A673 (cell line): ENCODE results near the gene STPG2. TPM values are rescaled to one million over a fixed set of nuclear protein-coding genes. Genes with fewer than 3 reads are reported as not detected.

Experiments used
- BruUV-seq: library from RNA; stranded (reverse); fragments of 400-500 nt; replicated peaks from 2 replicates; lab custom pipeline; 2021; lab: Mats Ljungman, UMichigan
- CTCF ChIA-PET: fragments of 300-600 bp; sonication (Branson Sonifier 250); formaldehyde crosslinking; loops from one replicate; lab custom pipeline; 2022; ENCODE audit warnings: antibody characterized with exemption; lab: Charles Lee
- POLR2A ChIA-PET: fragments of 300-600 bp; sonication (Branson Sonifier 250); formaldehyde crosslinking; loops from one replicate; lab custom pipeline; 2022; ENCODE audit warnings: antibody characterized with exemption; ENCODE audit not compliant: low non-redundant PET; lab: Charles Lee
- DNase-seq: peaks from one replicate; pipeline ENCODE4 v3.0.0-alpha.2; 2015; ENCODE audit warnings: low spot score
- H3K27ac ChIP-seq: fragments of 200-600 bp; sonication (generic); 2 replicates; pipeline ENCODE4 v1.5.1; 2016; ENCODE audit warnings: mixed run types, low read depth, mild to moderate bottlenecking, mixed read lengths, antibody characterized with exemption, low read length; ENCODE audit not compliant: poor library complexity, severe bottlenecking
- H3K27me3 ChIP-seq: fragments of 200-600 bp; sonication (generic); replicated peaks from 2 replicates; pipeline ENCODE4 v1.6.1; 2017; ENCODE audit warnings: mixed run types, low read depth, mild to moderate bottlenecking, mixed read lengths, antibody characterized with exemption, low read length; ENCODE audit not compliant: insufficient read depth, poor library complexity
- H3K36me3 ChIP-seq: fragments of 200-600 bp; sonication (generic); 2 replicates; pipeline ENCODE4 v1.6.1; 2016; ENCODE audit warnings: mixed run types, mild to moderate bottlenecking, mixed read lengths, antibody characterized with exemption, low read length; ENCODE audit not compliant: insufficient read depth, poor library complexity, severe bottlenecking
- H3K4me1 ChIP-seq: fragments of 200-600 bp; sonication (generic); 2 replicates; pipeline ENCODE4 v1.6.1; 2017; ENCODE audit warnings: mixed run types, mild to moderate bottlenecking, mixed read lengths, antibody characterized with exemption, low read length; ENCODE audit not compliant: insufficient read depth, poor library complexity, severe bottlenecking
- H3K4me3 ChIP-seq: fragments of 200-600 bp; sonication (generic); 2 replicates; pipeline ENCODE4 v1.5.1; 2016; ENCODE audit warnings: low read depth, mixed run types, mild to moderate bottlenecking, mixed read lengths, low read length; ENCODE audit not compliant: poor library complexity, severe bottlenecking
- H3K9me3 ChIP-seq: fragments of 200-600 bp; sonication (generic); 2 replicates; pipeline ENCODE4 v1.6.1; 2016; ENCODE audit warnings: mixed run types, low read depth, mild to moderate bottlenecking, mixed read lengths, antibody characterized with exemption, low read length; ENCODE audit not compliant: poor library complexity, severe bottlenecking
- EZH2 ChIP-seq: fragments of 200-600 bp; sonication (generic); IDR thresholded peaks from 2 replicates; pipeline ENCODE4 v1.6.1; 2017; ENCODE audit warnings: borderline replicate concordance, low read depth, mild to moderate bottlenecking, mixed read lengths, antibody characterized with exemption, low read length; ENCODE audit not compliant: poor library complexity, severe bottlenecking
- intact Hi-C: fragments of 100-400 bp; cut with micrococcal nuclease; formaldehyde crosslinking; loops from one replicate; pipeline ENCODE4 v1.10.0; 2022; ENCODE audit not compliant: unreplicated experiment
- total RNA-seq: library from RNA; stranded (reverse); gene quantifications from 2 replicates; pipeline ENCODE4 v1.2.3, GENCODE V29; 2021
- TF ChIP-seq, protein P1 (sequence below): fragments of 300-800, 200-600 bp; sonication (generic); conservative IDR thresholded peaks from 2 replicates; pipeline ENCODE4 v1.5.1; 2017; ENCODE audit warnings: low read depth, mild to moderate bottlenecking, antibody characterized with exemption, low read length, moderate library complexity, mixed read lengths

STPG2 gene
- total RNA-seq, 1 experiment from 2014 or later, result not detected

DNA sequence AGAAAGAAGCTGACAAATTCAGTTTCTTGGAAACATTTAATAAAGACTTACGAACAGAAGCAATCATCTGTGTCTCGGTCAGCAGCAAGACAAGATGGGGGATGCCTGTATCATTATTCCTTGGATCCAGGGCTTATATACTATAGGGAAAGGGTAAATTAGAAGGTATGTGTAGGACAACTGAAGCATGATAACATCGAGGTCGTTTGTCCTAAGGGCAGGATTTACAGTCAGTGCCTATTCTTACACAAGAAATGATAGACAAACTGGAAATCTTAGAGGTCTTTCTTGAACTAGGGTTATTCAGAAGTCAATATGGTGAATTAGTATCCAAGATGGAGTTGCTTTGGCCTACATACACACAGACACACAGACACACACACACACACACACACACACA, 553.0 kb downstream of the STPG2 start:
- no peaks in the 10 kb centered on the region for H3K27me3 ChIP-seq
- no peak overlapping the region for H3K4me3 ChIP-seq
- no peak overlapping the region for H3K27ac ChIP-seq
- DNase-seq, result no peak
- no TSS peak for BruUV-seq
- TF ChIP-seq EZH2, result no peak
- TF ChIP-seq, protein P1, sequence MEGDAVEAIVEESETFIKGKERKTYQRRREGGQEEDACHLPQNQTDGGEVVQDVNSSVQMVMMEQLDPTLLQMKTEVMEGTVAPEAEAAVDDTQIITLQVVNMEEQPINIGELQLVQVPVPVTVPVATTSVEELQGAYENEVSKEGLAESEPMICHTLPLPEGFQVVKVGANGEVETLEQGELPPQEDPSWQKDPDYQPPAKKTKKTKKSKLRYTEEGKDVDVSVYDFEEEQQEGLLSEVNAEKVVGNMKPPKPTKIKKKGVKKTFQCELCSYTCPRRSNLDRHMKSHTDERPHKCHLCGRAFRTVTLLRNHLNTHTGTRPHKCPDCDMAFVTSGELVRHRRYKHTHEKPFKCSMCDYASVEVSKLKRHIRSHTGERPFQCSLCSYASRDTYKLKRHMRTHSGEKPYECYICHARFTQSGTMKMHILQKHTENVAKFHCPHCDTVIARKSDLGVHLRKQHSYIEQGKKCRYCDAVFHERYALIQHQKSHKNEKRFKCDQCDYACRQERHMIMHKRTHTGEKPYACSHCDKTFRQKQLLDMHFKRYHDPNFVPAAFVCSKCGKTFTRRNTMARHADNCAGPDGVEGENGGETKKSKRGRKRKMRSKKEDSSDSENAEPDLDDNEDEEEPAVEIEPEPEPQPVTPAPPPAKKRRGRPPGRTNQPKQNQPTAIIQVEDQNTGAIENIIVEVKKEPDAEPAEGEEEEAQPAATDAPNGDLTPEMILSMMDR, result no peak
- no peaks in the 10 kb centered on the region for H3K36me3 ChIP-seq
- ChIA-PET CTCF (no interaction called here), POLR2A (no interaction called here)
- peaks cover 13% of the 10 kb centered on the region for H3K9me3 ChIP-seq
- H3K4me1 ChIP-seq, result no peaks in the 10 kb centered on the region
- intact Hi-C loops, result no loop called here

DNA sequence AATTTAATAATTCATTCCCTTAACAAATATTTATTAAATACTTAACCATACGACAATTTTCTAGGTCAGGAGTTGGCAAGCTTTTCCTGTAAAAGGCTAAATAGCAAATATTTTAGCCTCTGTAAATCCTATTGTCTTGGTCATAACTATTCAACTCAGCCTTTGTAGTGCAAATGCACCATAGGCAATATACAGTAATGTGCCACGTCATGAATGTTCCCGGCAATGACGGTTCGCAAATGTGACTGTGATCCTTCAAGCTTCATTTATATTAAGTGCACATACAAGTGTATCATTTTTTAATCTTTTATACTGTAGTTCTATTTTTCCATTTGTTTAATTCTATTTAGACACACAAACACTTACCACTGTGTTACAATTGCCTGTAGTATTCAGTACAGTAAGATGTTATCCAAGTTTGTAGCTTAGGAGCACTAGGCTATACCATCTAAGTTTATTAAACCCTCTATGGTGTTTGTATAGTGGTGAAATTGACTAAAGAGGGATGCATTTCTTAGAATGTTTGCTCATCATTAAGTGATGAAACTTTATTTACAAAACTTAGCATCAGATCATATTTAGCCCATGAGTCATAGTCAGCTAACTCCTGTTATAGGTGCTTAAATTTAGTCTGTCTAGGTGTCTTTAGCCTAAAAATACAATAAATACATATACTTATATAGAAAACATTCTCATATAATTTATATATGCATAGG, 553.6 kb downstream of the STPG2 start:
- ChIA-PET CTCF (no interaction called here), POLR2A (no interaction called here)
- no peak for DNase-seq
- Histone ChIP-seq H3K36me3 (no peaks in the 10 kb centered on the region), H3K4me3 (no peak overlapping the region), H3K27me3 (no peaks in the 10 kb centered on the region), H3K27ac (no peak overlapping the region), H3K4me1 (no peaks in the 10 kb centered on the region), H3K9me3 (peaks cover 12% of the 10 kb centered on the region)
- TF ChIP-seq, protein P1, result no peak
- TF ChIP-seq EZH2, result no peak
- BruUV-seq, result no TSS peak
- intact Hi-C loops, result no loop called here

DNA sequence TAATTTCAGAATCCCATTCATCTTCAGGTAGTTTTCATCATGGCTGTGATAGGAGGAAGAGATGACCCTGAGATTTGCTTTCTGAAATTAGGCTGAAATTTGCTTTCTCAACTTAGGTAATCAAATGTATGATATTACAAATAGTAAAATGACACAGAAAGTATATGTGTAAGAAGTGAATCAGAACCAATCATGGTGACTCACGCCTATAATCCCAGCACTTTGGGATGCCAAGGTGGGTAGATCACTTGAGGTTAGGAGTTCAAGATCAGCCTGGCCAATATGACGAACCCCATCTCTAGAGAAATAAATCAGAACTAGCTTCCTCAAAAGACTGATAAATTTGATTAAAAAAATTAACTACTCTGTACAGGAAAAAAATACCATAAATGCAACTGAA, 555.4 kb downstream of the STPG2 start:
- intact Hi-C loops, result no loop called here
- Histone ChIP-seq H3K9me3 (no peaks in the 10 kb centered on the region), H3K27ac (no peak overlapping the region), H3K36me3 (no peaks in the 10 kb centered on the region), H3K4me3 (no peak overlapping the region), H3K27me3 (no peaks in the 10 kb centered on the region), H3K4me1 (no peaks in the 10 kb centered on the region)
- ChIA-PET POLR2A (no interaction called here), CTCF (no interaction called here)
- DNase-seq, result no peak
- no peak for TF ChIP-seq EZH2
- TF ChIP-seq, protein P1, result no peak
- BruUV-seq, result no TSS peak
